ENCODE data around the gene ZBTB5. TPM values are rescaled to one million over a fixed set of nuclear protein-coding genes. Genes with fewer than 3 reads are reported as not detected.

The ZBTB5 gene
- total RNA-seq, 2 donors from 2014 or later = 8.9 to 9.7 TPM

- H3K36me3 ChIP-seq = no peaks in the 10 kb centered on the region
- no peak overlapping the region for H3K4me3 ChIP-seq
- no peak overlapping the region for H3K9ac ChIP-seq (ENCODE audit: low read depth in 2 of 2, low read length in 2 of 2)
- H3K9me3 ChIP-seq = no peaks in the 10 kb centered on the region
- H3K27ac ChIP-seq = no peak overlapping the region
- no peaks in the 10 kb centered on the region for H3K4me1 ChIP-seq
- no peak for TF ChIP-seq CTCF (IDR thresholded peaks at IDR 0.05)
- no peak for DNase-seq
- H3K27me3 ChIP-seq = no peaks in the 10 kb centered on the region
- intact Hi-C loops (cut with DNase I) = no loop called here
Observed at GRCh38 chr9:37445832-37446231, 19.4 kb downstream of the ZBTB5 start.

GRCh38 chr9:37444890-37445289 is 20.4 kb downstream of the ZBTB5 start:
- no peak for DNase-seq
- Histone ChIP-seq H3K9ac (ENCODE audit: low read depth in 2 of 2, low read length in 2 of 2) (no peak overlapping the region), H3K27me3 (no peaks in the 10 kb centered on the region), H3K27ac (no peak overlapping the region), H3K9me3 (no peaks in the 10 kb centered on the region), H3K4me3 (no peak overlapping the region), H3K36me3 (no peaks in the 10 kb centered on the region), H3K4me1 (no peaks in the 10 kb centered on the region)
- intact Hi-C loops (cut with DNase I) = no loop called here
- no peak for TF ChIP-seq CTCF (IDR thresholded peaks at IDR 0.05)

GRCh38 chr9:37443566-37443965 is 21.7 kb downstream of the ZBTB5 start:
- intact Hi-C loops (cut with DNase I) = no loop called here
- Histone ChIP-seq H3K9ac (ENCODE audit: low read depth in 2 of 2, low read length in 2 of 2) (no peak overlapping the region), H3K4me3 (no peak overlapping the region), H3K27ac (no peak overlapping the region), H3K4me1 (no peaks in the 10 kb centered on the region), H3K9me3 (no peaks in the 10 kb centered on the region), H3K36me3 (no peaks in the 10 kb centered on the region), H3K27me3 (no peaks in the 10 kb centered on the region)
- no peak for DNase-seq
- no peak for TF ChIP-seq CTCF (IDR thresholded peaks at IDR 0.05)

GRCh38 chr9:37442556-37442955 is 22.7 kb downstream of the ZBTB5 start:
- no peaks in the 10 kb centered on the region for H3K36me3 ChIP-seq
- DNase-seq = no peak
- TF ChIP-seq CTCF (IDR thresholded peaks at IDR 0.05) = no peak
- no peaks in the 10 kb centered on the region for H3K4me1 ChIP-seq
- H3K9me3 ChIP-seq = no peaks in the 10 kb centered on the region
- no peak overlapping the region for H3K4me3 ChIP-seq
- no peak overlapping the region for H3K27ac ChIP-seq
- H3K27me3 ChIP-seq = no peaks in the 10 kb centered on the region
- H3K9ac ChIP-seq (ENCODE audit: low read depth in 2 of 2, low read length in 2 of 2) = no peak overlapping the region
- intact Hi-C loops (cut with DNase I) = no loop called here

- Histone ChIP-seq H3K9ac (ENCODE audit: low read depth in 2 of 2, low read length in 2 of 2) (no peak overlapping the region), H3K4me1 (no peaks in the 10 kb centered on the region), H3K27ac (no peak overlapping the region), H3K27me3 (no peaks in the 10 kb centered on the region), H3K9me3 (no peaks in the 10 kb centered on the region), H3K4me3 (no peak overlapping the region), H3K36me3 (no peaks in the 10 kb centered on the region)
- DNase-seq = no peak
- no peak for TF ChIP-seq CTCF (IDR thresholded peaks at IDR 0.05)
- intact Hi-C loops (cut with DNase I) = no loop called here
Observed at GRCh38 chr9:37441776-37442370, 23.4 kb downstream of the ZBTB5 start.

All from colonic mucosa (tissue), 4 donors.